GM23338 (cell line): Measurements from ENCODE around the gene OR1L1. TPM values are rescaled to one million over a fixed set of nuclear protein-coding genes. Genes with fewer than 3 reads are reported as not detected.

ENCODE experiments used
- ATAC-seq: fragments of 200-7000 bp; cut with Tn5 transposase; 3 replicates; pipeline ENCODE4 v1.9.1; 2020
- DNase-seq: peaks from one replicate; pipeline ENCODE4 v3.0.0-alpha.2; 2015; ENCODE audit warnings: low spot score
- H2AFZ ChIP-seq: fragments of 200-600 bp; sonication (generic); 2 replicates; pipeline ENCODE4 v1.8.0; 2016; ENCODE audit warnings: antibody characterized with exemption, mild to moderate bottlenecking, moderate library complexity
- H3F3A ChIP-seq: fragments of 200-600 bp; sonication (generic); replicated peaks from 2 replicates; pipeline ENCODE4 v1.8.0; 2017; ENCODE audit warnings: antibody characterized with exemption, mixed run types, low read depth
- H3K27ac ChIP-seq: fragments of 200-600 bp; sonication (generic); 2 replicates; pipeline ENCODE4 v1.6.1; 2016; ENCODE audit warnings: low read depth
- H3K27me3 ChIP-seq: fragments of 200-600 bp; sonication (generic); 2 replicates; pipeline ENCODE4 v1.8.0; 2016; ENCODE audit warnings: mild to moderate bottlenecking, mixed run types, moderate library complexity; ENCODE audit not compliant: insufficient read depth
- H3K36me3 ChIP-seq: fragments of 200-600 bp; sonication (generic); 2 replicates; pipeline ENCODE4 v1.8.0; 2016; ENCODE audit warnings: mild to moderate bottlenecking; ENCODE audit not compliant: insufficient read depth
- H3K4me1 ChIP-seq: fragments of 200-600 bp; sonication (generic); 2 replicates; pipeline ENCODE4 v1.8.0; 2016; ENCODE audit warnings: mild to moderate bottlenecking, moderate library complexity; ENCODE audit not compliant: insufficient read depth
- H3K4me2 ChIP-seq: fragments of 200-600 bp; sonication (generic); 2 replicates; pipeline ENCODE4 v1.7.1; 2017; ENCODE audit warnings: mixed run types
- H3K4me3 ChIP-seq: fragments of 200-600 bp; sonication (generic); 2 replicates; pipeline ENCODE4 v1.6.1; 2016; ENCODE audit warnings: mixed run types
- H3K79me2 ChIP-seq: fragments of 200-600 bp; sonication (generic); replicated peaks from 2 replicates; pipeline ENCODE4 v1.8.0; 2017; ENCODE audit warnings: mild to moderate bottlenecking; ENCODE audit not compliant: insufficient read depth
- H3K9me2 ChIP-seq: fragments of 200-600 bp; sonication (generic); 2 replicates; pipeline ENCODE4 v1.8.0; 2017; ENCODE audit not compliant: insufficient read depth
- H4K20me1 ChIP-seq: fragments of 200-600 bp; sonication (generic); replicated peaks from 2 replicates; pipeline ENCODE4 v1.8.0; 2017; ENCODE audit warnings: mild to moderate bottlenecking; ENCODE audit not compliant: insufficient read depth
- H3K27ac Mint-ChIP-seq: 2 replicates; pipeline ENCODE4 v1.8.0; 2020; ENCODE audit warnings: inconsistent platforms, mild to moderate bottlenecking, moderate library complexity, mixed read lengths
- H3K27me3 Mint-ChIP-seq: 3 replicates; pipeline ENCODE4 v1.8.0; 2022; ENCODE audit warnings: low read depth, mild to moderate bottlenecking, moderate library complexity, mixed read lengths, inconsistent platforms; ENCODE audit not compliant: insufficient read depth, poor library complexity
- H3K36me3 Mint-ChIP-seq: 3 replicates; pipeline ENCODE4 v1.8.0; 2021; ENCODE audit warnings: low read depth, mild to moderate bottlenecking, inconsistent platforms, moderate library complexity, mixed read lengths
- H3K4me1 Mint-ChIP-seq: 3 replicates; pipeline ENCODE4 v1.8.0; 2020; ENCODE audit warnings: mild to moderate bottlenecking, inconsistent platforms, mixed read lengths
- H3K4me3 Mint-ChIP-seq: 3 replicates; pipeline ENCODE4 v1.8.0; 2021; ENCODE audit warnings: moderate library complexity, mild to moderate bottlenecking, inconsistent platforms, mixed read lengths
- H3K9me3 Mint-ChIP-seq: 3 replicates; pipeline ENCODE4 v1.8.0; 2020; ENCODE audit warnings: moderate library complexity, mild to moderate bottlenecking, inconsistent platforms, mixed read lengths
- CREB1 ChIP-seq: fragments of 250-450 bp; sonication (Bioruptor Pico); IDR thresholded peaks from 2 replicates; pipeline ENCODE4 v1.5.0; 2020; ENCODE audit warnings: low read depth, mild to moderate bottlenecking, moderate library complexity
- EZH2 ChIP-seq: fragments of 200-600 bp; sonication (generic); IDR thresholded peaks from one replicate; pipeline ENCODE4 v1.8.0; 2017; ENCODE audit warnings: antibody characterized with exemption, mild to moderate bottlenecking, low read depth; ENCODE audit not compliant: unreplicated experiment
- EZH2phosphoT487 ChIP-seq: fragments of 200-600 bp; sonication (generic); IDR thresholded peaks from one replicate; pipeline ENCODE4 v1.8.1; 2018; ENCODE audit warnings: antibody characterized with exemption; ENCODE audit not compliant: unreplicated experiment
- JUNB ChIP-seq: IDR thresholded peaks from one replicate; pipeline ENCODE4 v1.6.1; 2016; ENCODE audit warnings: antibody characterized with exemption; ENCODE audit not compliant: unreplicated experiment
- NANOG ChIP-seq: IDR thresholded peaks from 2 replicates; pipeline ENCODE4 v1.6.1; 2016; ENCODE audit warnings: antibody characterized with exemption, borderline replicate concordance
- POLR2AphosphoS5 ChIP-seq: IDR thresholded peaks from 2 replicates; pipeline ENCODE4 v1.6.1; 2016; ENCODE audit warnings: antibody characterized with exemption, low read depth
- STAT1 ChIP-seq: IDR thresholded peaks from one replicate; pipeline ENCODE4 v1.6.1; 2016; ENCODE audit warnings: antibody characterized with exemption; ENCODE audit not compliant: unreplicated experiment
- ZNF114 ChIP-seq: fragments of 250-450 bp; sonication (Bioruptor Pico); IDR thresholded peaks from 2 replicates; pipeline ENCODE4 v1.5.0; 2020; ENCODE audit warnings: mild to moderate bottlenecking, moderate library complexity
- ZNF331 ChIP-seq: fragments of 250-450 bp; sonication (Bioruptor Pico); IDR thresholded peaks from 2 replicates; pipeline ENCODE4 v1.5.0; 2020; ENCODE audit warnings: low read depth, mild to moderate bottlenecking, moderate library complexity
- polyA plus RNA-seq: library from polyadenylated mRNA; unstranded; fragments of >200 nt; fragmentation: Nextera tagmentation; extraction: Ambion mirVana; gene quantifications from 2 replicates; pipeline ENCODE4 v1.2.1, GENCODE V29; 2016
- total RNA-seq: library from RNA; depleted of rRNA; stranded (reverse); fragments of >200 nt; shearing (Covaris generic); gene quantifications from 2 replicates; pipeline ENCODE4 v1.2.3, GENCODE V29; 2014
- TF ChIP-seq, protein P1 (sequence below): IDR thresholded peaks from 2 replicates; pipeline ENCODE4 v1.6.1; 2016; ENCODE audit warnings: antibody characterized with exemption
- TF ChIP-seq, protein P2 (sequence below): fragments of 250-450 bp; sonication (Bioruptor Pico); IDR thresholded peaks from 2 replicates; pipeline ENCODE4 v1.5.0; 2020; ENCODE audit warnings: mild to moderate bottlenecking, moderate library complexity
- TF ChIP-seq, protein P3 (sequence below), 2 experiments: fragments of 200-600 bp in 1 of 2; sonication (generic) in 1 of 2; conservative IDR thresholded peaks; 2 replicates each; pipeline versions ENCODE4 v1.5.1 to v1.6.1; 2016 to 2017; ENCODE audit warnings: antibody characterized with exemption in 2 of 2, low read depth in 2 of 2, mild to moderate bottlenecking in 2 of 2, moderate library complexity in 1 of 2
- TF ChIP-seq, protein P4 (sequence below): IDR thresholded peaks from one replicate; pipeline ENCODE4 v1.6.1; 2018; ENCODE audit warnings: antibody characterized with exemption; ENCODE audit not compliant: unreplicated experiment

The OR1L1 gene
- total and polyA plus RNA-seq, 2 experiments from 2014 or later, result not detected

DNA sequence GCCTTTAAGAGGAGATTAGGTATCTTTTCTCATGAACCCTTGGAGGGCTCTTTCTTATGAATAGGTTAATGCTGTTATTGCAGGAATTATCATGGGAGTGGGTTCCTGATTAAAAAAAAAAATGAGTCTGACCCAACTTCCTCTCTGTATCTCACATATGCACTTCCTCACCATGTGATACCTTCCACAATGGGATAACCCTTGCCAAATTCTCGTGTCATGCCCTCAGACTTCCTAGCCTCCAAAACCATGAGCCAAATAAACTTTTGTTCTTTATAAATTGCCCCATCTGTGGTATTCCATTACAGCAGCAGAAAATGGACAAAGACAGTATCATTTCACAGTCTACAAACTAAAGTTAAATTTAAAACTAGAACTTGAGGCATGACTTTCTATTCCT is 5.1 kb upstream of the OR1L1 start:
- no peaks in the 10 kb centered on the region for H3K9me2 ChIP-seq
- Mint-ChIP-seq H3K4me1 (no peaks in the 10 kb centered on the region; the same call in 2 of the 3 replicates), H3K36me3 (peaks cover 8% of the 10 kb centered on the region), H3K27me3 (peaks cover 2% of the 10 kb centered on the region), H3K9me3 (peaks cover 87% of the 10 kb centered on the region), H3K27ac (no peak overlapping the region), H3K4me3 (no peak overlapping the region)
- no peak overlapping the region for H2AFZ ChIP-seq
- TF ChIP-seq EZH2phosphoT487, result no peak
- no peak for TF ChIP-seq CREB1 (CRISPR knock-in tag)
- TF ChIP-seq ZNF114, result no peak
- no peak for TF ChIP-seq STAT1
- no peak for TF ChIP-seq NANOG
- no peak for TF ChIP-seq POLR2AphosphoS5
- TF ChIP-seq, protein P1, sequence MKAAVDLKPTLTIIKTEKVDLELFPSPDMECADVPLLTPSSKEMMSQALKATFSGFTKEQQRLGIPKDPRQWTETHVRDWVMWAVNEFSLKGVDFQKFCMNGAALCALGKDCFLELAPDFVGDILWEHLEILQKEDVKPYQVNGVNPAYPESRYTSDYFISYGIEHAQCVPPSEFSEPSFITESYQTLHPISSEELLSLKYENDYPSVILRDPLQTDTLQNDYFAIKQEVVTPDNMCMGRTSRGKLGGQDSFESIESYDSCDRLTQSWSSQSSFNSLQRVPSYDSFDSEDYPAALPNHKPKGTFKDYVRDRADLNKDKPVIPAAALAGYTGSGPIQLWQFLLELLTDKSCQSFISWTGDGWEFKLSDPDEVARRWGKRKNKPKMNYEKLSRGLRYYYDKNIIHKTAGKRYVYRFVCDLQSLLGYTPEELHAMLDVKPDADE, result no peak
- no peak for TF ChIP-seq ZNF331 (CRISPR knock-in tag)
- TF ChIP-seq, protein P2, sequence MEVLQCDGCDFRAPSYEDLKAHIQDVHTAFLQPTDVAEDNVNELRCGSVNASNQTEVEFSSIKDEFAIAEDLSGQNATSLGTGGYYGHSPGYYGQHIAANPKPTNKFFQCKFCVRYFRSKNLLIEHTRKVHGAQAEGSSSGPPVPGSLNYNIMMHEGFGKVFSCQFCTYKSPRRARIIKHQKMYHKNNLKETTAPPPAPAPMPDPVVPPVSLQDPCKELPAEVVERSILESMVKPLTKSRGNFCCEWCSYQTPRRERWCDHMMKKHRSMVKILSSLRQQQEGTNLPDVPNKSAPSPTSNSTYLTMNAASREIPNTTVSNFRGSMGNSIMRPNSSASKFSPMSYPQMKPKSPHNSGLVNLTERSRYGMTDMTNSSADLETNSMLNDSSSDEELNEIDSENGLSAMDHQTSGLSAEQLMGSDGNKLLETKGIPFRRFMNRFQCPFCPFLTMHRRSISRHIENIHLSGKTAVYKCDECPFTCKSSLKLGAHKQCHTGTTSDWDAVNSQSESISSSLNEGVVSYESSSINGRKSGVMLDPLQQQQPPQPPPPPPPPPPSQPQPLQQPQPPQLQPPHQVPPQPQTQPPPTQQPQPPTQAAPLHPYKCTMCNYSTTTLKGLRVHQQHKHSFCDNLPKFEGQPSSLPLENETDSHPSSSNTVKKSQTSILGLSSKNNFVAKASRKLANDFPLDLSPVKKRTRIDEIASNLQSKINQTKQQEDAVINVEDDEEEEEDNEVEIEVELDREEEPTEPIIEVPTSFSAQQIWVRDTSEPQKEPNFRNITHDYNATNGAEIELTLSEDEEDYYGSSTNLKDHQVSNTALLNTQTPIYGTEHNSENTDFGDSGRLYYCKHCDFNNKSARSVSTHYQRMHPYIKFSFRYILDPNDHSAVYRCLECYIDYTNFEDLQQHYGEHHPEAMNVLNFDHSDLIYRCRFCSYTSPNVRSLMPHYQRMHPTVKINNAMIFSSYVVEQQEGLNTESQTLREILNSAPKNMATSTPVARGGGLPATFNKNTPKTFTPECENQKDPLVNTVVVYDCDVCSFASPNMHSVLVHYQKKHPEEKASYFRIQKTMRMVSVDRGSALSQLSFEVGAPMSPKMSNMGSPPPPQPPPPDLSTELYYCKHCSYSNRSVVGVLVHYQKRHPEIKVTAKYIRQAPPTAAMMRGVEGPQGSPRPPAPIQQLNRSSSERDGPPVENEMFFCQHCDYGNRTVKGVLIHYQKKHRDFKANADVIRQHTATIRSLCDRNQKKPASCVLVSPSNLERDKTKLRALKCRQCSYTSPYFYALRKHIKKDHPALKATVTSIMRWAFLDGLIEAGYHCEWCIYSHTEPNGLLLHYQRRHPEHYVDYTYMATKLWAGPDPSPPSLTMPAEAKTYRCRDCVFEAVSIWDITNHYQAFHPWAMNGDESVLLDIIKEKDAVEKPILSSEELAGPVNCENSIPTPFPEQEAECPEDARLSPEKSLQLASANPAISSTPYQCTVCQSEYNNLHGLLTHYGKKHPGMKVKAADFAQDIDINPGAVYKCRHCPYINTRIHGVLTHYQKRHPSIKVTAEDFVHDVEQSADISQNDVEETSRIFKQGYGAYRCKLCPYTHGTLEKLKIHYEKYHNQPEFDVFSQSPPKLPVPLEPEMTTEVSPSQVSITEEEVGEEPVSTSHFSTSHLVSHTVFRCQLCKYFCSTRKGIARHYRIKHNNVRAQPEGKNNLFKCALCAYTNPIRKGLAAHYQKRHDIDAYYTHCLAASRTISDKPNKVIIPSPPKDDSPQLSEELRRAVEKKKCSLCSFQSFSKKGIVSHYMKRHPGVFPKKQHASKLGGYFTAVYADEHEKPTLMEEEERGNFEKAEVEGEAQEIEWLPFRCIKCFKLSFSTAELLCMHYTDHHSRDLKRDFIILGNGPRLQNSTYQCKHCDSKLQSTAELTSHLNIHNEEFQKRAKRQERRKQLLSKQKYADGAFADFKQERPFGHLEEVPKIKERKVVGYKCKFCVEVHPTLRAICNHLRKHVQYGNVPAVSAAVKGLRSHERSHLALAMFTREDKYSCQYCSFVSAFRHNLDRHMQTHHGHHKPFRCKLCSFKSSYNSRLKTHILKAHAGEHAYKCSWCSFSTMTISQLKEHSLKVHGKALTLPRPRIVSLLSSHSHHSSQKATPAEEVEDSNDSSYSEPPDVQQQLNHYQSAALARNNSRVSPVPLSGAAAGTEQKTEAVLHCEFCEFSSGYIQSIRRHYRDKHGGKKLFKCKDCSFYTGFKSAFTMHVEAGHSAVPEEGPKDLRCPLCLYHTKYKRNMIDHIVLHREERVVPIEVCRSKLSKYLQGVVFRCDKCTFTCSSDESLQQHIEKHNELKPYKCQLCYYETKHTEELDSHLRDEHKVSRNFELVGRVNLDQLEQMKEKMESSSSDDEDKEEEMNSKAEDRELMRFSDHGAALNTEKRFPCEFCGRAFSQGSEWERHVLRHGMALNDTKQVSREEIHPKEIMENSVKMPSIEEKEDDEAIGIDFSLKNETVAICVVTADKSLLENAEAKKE (CRISPR knock-in tag), result no peak
- TF ChIP-seq, protein P3, sequence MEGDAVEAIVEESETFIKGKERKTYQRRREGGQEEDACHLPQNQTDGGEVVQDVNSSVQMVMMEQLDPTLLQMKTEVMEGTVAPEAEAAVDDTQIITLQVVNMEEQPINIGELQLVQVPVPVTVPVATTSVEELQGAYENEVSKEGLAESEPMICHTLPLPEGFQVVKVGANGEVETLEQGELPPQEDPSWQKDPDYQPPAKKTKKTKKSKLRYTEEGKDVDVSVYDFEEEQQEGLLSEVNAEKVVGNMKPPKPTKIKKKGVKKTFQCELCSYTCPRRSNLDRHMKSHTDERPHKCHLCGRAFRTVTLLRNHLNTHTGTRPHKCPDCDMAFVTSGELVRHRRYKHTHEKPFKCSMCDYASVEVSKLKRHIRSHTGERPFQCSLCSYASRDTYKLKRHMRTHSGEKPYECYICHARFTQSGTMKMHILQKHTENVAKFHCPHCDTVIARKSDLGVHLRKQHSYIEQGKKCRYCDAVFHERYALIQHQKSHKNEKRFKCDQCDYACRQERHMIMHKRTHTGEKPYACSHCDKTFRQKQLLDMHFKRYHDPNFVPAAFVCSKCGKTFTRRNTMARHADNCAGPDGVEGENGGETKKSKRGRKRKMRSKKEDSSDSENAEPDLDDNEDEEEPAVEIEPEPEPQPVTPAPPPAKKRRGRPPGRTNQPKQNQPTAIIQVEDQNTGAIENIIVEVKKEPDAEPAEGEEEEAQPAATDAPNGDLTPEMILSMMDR (conservative IDR thresholded peaks at IDR 0.05; ENCODE audit: low read depth in 2 of 2), result no peak
- TF ChIP-seq, protein P4, sequence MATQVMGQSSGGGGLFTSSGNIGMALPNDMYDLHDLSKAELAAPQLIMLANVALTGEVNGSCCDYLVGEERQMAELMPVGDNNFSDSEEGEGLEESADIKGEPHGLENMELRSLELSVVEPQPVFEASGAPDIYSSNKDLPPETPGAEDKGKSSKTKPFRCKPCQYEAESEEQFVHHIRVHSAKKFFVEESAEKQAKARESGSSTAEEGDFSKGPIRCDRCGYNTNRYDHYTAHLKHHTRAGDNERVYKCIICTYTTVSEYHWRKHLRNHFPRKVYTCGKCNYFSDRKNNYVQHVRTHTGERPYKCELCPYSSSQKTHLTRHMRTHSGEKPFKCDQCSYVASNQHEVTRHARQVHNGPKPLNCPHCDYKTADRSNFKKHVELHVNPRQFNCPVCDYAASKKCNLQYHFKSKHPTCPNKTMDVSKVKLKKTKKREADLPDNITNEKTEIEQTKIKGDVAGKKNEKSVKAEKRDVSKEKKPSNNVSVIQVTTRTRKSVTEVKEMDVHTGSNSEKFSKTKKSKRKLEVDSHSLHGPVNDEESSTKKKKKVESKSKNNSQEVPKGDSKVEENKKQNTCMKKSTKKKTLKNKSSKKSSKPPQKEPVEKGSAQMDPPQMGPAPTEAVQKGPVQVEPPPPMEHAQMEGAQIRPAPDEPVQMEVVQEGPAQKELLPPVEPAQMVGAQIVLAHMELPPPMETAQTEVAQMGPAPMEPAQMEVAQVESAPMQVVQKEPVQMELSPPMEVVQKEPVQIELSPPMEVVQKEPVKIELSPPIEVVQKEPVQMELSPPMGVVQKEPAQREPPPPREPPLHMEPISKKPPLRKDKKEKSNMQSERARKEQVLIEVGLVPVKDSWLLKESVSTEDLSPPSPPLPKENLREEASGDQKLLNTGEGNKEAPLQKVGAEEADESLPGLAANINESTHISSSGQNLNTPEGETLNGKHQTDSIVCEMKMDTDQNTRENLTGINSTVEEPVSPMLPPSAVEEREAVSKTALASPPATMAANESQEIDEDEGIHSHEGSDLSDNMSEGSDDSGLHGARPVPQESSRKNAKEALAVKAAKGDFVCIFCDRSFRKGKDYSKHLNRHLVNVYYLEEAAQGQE, result no peak
- no peak for TF ChIP-seq EZH2
- no peak for TF ChIP-seq JUNB
- no peaks in the 10 kb centered on the region for H3F3A ChIP-seq
- H3K4me2 ChIP-seq, result no peak overlapping the region
- no peak for ATAC-seq
- no peaks in the 10 kb centered on the region for H3K79me2 ChIP-seq
- no peaks in the 10 kb centered on the region for H4K20me1 ChIP-seq
- no peak overlapping the region for H3K4me3 ChIP-seq
- DNase-seq, result no peak
- H3K27me3 ChIP-seq, result no peaks in the 10 kb centered on the region
- H3K36me3 ChIP-seq, result no peaks in the 10 kb centered on the region; the same call in 1 of the 2 replicates
- H3K27ac ChIP-seq, result no peak overlapping the region
- no peaks in the 10 kb centered on the region for H3K4me1 ChIP-seq
